GM23338 (cell line): Measurements from ENCODE around the gene ADAMTS18. TPM values are rescaled to one million over a fixed set of nuclear protein-coding genes. Genes with fewer than 3 reads are reported as not detected.

Source experiments
- ATAC-seq: fragments of 200-7000 bp; cut with Tn5 transposase; 3 replicates; pipeline ENCODE4 v1.9.1; 2020
- DNase-seq: peaks from one replicate; pipeline ENCODE4 v3.0.0-alpha.2; 2015; ENCODE audit warnings: low spot score
- H2AFZ ChIP-seq: fragments of 200-600 bp; sonication (generic); 2 replicates; pipeline ENCODE4 v1.8.0; 2016; ENCODE audit warnings: antibody characterized with exemption, mild to moderate bottlenecking, moderate library complexity
- H3F3A ChIP-seq: fragments of 200-600 bp; sonication (generic); replicated peaks from 2 replicates; pipeline ENCODE4 v1.8.0; 2017; ENCODE audit warnings: antibody characterized with exemption, mixed run types, low read depth
- H3K27ac ChIP-seq: fragments of 200-600 bp; sonication (generic); 2 replicates; pipeline ENCODE4 v1.6.1; 2016; ENCODE audit warnings: low read depth
- H3K27me3 ChIP-seq: fragments of 200-600 bp; sonication (generic); 2 replicates; pipeline ENCODE4 v1.8.0; 2016; ENCODE audit warnings: mild to moderate bottlenecking, mixed run types, moderate library complexity; ENCODE audit not compliant: insufficient read depth
- H3K36me3 ChIP-seq: fragments of 200-600 bp; sonication (generic); 2 replicates; pipeline ENCODE4 v1.8.0; 2016; ENCODE audit warnings: mild to moderate bottlenecking; ENCODE audit not compliant: insufficient read depth
- H3K4me1 ChIP-seq: fragments of 200-600 bp; sonication (generic); 2 replicates; pipeline ENCODE4 v1.8.0; 2016; ENCODE audit warnings: mild to moderate bottlenecking, moderate library complexity; ENCODE audit not compliant: insufficient read depth
- H3K4me2 ChIP-seq: fragments of 200-600 bp; sonication (generic); 2 replicates; pipeline ENCODE4 v1.7.1; 2017; ENCODE audit warnings: mixed run types
- H3K4me3 ChIP-seq: fragments of 200-600 bp; sonication (generic); 2 replicates; pipeline ENCODE4 v1.6.1; 2016; ENCODE audit warnings: mixed run types
- H3K79me2 ChIP-seq: fragments of 200-600 bp; sonication (generic); replicated peaks from 2 replicates; pipeline ENCODE4 v1.8.0; 2017; ENCODE audit warnings: mild to moderate bottlenecking; ENCODE audit not compliant: insufficient read depth
- H3K9me2 ChIP-seq: fragments of 200-600 bp; sonication (generic); 2 replicates; pipeline ENCODE4 v1.8.0; 2017; ENCODE audit not compliant: insufficient read depth
- H4K20me1 ChIP-seq: fragments of 200-600 bp; sonication (generic); replicated peaks from 2 replicates; pipeline ENCODE4 v1.8.0; 2017; ENCODE audit warnings: mild to moderate bottlenecking; ENCODE audit not compliant: insufficient read depth
- H3K27ac Mint-ChIP-seq: 2 replicates; pipeline ENCODE4 v1.8.0; 2020; ENCODE audit warnings: inconsistent platforms, mild to moderate bottlenecking, moderate library complexity, mixed read lengths
- H3K27me3 Mint-ChIP-seq: 3 replicates; pipeline ENCODE4 v1.8.0; 2022; ENCODE audit warnings: low read depth, mild to moderate bottlenecking, moderate library complexity, mixed read lengths, inconsistent platforms; ENCODE audit not compliant: insufficient read depth, poor library complexity
- H3K36me3 Mint-ChIP-seq: 3 replicates; pipeline ENCODE4 v1.8.0; 2021; ENCODE audit warnings: low read depth, mild to moderate bottlenecking, inconsistent platforms, moderate library complexity, mixed read lengths
- H3K4me1 Mint-ChIP-seq: 3 replicates; pipeline ENCODE4 v1.8.0; 2020; ENCODE audit warnings: mild to moderate bottlenecking, inconsistent platforms, mixed read lengths
- H3K4me3 Mint-ChIP-seq: 3 replicates; pipeline ENCODE4 v1.8.0; 2021; ENCODE audit warnings: moderate library complexity, mild to moderate bottlenecking, inconsistent platforms, mixed read lengths
- H3K9me3 Mint-ChIP-seq: 3 replicates; pipeline ENCODE4 v1.8.0; 2020; ENCODE audit warnings: moderate library complexity, mild to moderate bottlenecking, inconsistent platforms, mixed read lengths
- CREB1 ChIP-seq: fragments of 250-450 bp; sonication (Bioruptor Pico); IDR thresholded peaks from 2 replicates; pipeline ENCODE4 v1.5.0; 2020; ENCODE audit warnings: low read depth, mild to moderate bottlenecking, moderate library complexity
- CTCF ChIP-seq, 2 experiments: fragments of 200-600 bp in 1 of 2; sonication (generic) in 1 of 2; conservative IDR thresholded peaks; 2 replicates each; pipeline versions ENCODE4 v1.5.1 to v1.6.1; 2016 to 2017; ENCODE audit warnings: antibody characterized with exemption in 2 of 2, low read depth in 2 of 2, mild to moderate bottlenecking in 2 of 2, moderate library complexity in 1 of 2
- ETS1 ChIP-seq: IDR thresholded peaks from 2 replicates; pipeline ENCODE4 v1.6.1; 2016; ENCODE audit warnings: antibody characterized with exemption
- EZH2 ChIP-seq: fragments of 200-600 bp; sonication (generic); IDR thresholded peaks from one replicate; pipeline ENCODE4 v1.8.0; 2017; ENCODE audit warnings: antibody characterized with exemption, mild to moderate bottlenecking, low read depth; ENCODE audit not compliant: unreplicated experiment
- EZH2phosphoT487 ChIP-seq: fragments of 200-600 bp; sonication (generic); IDR thresholded peaks from one replicate; pipeline ENCODE4 v1.8.1; 2018; ENCODE audit warnings: antibody characterized with exemption; ENCODE audit not compliant: unreplicated experiment
- JUNB ChIP-seq: IDR thresholded peaks from one replicate; pipeline ENCODE4 v1.6.1; 2016; ENCODE audit warnings: antibody characterized with exemption; ENCODE audit not compliant: unreplicated experiment
- NANOG ChIP-seq: IDR thresholded peaks from 2 replicates; pipeline ENCODE4 v1.6.1; 2016; ENCODE audit warnings: antibody characterized with exemption, borderline replicate concordance
- POLR2AphosphoS5 ChIP-seq: IDR thresholded peaks from 2 replicates; pipeline ENCODE4 v1.6.1; 2016; ENCODE audit warnings: antibody characterized with exemption, low read depth
- REST ChIP-seq: IDR thresholded peaks from one replicate; pipeline ENCODE4 v1.6.1; 2018; ENCODE audit warnings: antibody characterized with exemption; ENCODE audit not compliant: unreplicated experiment
- STAT1 ChIP-seq: IDR thresholded peaks from one replicate; pipeline ENCODE4 v1.6.1; 2016; ENCODE audit warnings: antibody characterized with exemption; ENCODE audit not compliant: unreplicated experiment
- ZNF114 ChIP-seq: fragments of 250-450 bp; sonication (Bioruptor Pico); IDR thresholded peaks from 2 replicates; pipeline ENCODE4 v1.5.0; 2020; ENCODE audit warnings: mild to moderate bottlenecking, moderate library complexity
- polyA plus RNA-seq: library from polyadenylated mRNA; unstranded; fragments of >200 nt; fragmentation: Nextera tagmentation; extraction: Ambion mirVana; gene quantifications from 2 replicates; pipeline ENCODE4 v1.2.1, GENCODE V29; 2016
- total RNA-seq: library from RNA; depleted of rRNA; stranded (reverse); fragments of >200 nt; shearing (Covaris generic); gene quantifications from 2 replicates; pipeline ENCODE4 v1.2.3, GENCODE V29; 2014
- TF ChIP-seq, protein P1 (sequence below): fragments of 250-450 bp; sonication (Bioruptor Pico); IDR thresholded peaks from 2 replicates; pipeline ENCODE4 v1.5.0; 2020; ENCODE audit warnings: mild to moderate bottlenecking, moderate library complexity

The ADAMTS18 gene
- total and polyA plus RNA-seq, 2 experiments from 2014 or later, result 0.15 to 0.90 TPM

DNA sequence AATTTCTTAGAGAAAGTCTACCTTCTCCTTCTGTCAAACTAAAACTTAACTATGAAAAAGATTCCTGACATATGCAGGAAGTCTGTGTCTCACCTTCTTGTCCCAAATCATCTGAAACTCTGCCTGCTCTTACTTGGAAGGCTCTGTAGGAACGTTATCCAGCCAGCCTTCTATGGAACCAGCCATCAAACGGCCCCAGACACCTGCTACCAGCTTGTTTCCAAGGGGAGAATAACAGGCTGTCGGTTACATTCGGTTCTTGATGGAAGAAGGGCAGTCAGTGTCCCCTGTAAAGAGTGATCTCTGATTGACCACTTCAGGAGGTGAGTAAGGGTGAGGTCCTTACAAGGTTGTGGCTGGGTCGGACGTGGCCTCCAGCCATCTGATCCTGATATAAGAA, 1.7 kb downstream of the ADAMTS18 start (continued):
- TF ChIP-seq, protein P1, sequence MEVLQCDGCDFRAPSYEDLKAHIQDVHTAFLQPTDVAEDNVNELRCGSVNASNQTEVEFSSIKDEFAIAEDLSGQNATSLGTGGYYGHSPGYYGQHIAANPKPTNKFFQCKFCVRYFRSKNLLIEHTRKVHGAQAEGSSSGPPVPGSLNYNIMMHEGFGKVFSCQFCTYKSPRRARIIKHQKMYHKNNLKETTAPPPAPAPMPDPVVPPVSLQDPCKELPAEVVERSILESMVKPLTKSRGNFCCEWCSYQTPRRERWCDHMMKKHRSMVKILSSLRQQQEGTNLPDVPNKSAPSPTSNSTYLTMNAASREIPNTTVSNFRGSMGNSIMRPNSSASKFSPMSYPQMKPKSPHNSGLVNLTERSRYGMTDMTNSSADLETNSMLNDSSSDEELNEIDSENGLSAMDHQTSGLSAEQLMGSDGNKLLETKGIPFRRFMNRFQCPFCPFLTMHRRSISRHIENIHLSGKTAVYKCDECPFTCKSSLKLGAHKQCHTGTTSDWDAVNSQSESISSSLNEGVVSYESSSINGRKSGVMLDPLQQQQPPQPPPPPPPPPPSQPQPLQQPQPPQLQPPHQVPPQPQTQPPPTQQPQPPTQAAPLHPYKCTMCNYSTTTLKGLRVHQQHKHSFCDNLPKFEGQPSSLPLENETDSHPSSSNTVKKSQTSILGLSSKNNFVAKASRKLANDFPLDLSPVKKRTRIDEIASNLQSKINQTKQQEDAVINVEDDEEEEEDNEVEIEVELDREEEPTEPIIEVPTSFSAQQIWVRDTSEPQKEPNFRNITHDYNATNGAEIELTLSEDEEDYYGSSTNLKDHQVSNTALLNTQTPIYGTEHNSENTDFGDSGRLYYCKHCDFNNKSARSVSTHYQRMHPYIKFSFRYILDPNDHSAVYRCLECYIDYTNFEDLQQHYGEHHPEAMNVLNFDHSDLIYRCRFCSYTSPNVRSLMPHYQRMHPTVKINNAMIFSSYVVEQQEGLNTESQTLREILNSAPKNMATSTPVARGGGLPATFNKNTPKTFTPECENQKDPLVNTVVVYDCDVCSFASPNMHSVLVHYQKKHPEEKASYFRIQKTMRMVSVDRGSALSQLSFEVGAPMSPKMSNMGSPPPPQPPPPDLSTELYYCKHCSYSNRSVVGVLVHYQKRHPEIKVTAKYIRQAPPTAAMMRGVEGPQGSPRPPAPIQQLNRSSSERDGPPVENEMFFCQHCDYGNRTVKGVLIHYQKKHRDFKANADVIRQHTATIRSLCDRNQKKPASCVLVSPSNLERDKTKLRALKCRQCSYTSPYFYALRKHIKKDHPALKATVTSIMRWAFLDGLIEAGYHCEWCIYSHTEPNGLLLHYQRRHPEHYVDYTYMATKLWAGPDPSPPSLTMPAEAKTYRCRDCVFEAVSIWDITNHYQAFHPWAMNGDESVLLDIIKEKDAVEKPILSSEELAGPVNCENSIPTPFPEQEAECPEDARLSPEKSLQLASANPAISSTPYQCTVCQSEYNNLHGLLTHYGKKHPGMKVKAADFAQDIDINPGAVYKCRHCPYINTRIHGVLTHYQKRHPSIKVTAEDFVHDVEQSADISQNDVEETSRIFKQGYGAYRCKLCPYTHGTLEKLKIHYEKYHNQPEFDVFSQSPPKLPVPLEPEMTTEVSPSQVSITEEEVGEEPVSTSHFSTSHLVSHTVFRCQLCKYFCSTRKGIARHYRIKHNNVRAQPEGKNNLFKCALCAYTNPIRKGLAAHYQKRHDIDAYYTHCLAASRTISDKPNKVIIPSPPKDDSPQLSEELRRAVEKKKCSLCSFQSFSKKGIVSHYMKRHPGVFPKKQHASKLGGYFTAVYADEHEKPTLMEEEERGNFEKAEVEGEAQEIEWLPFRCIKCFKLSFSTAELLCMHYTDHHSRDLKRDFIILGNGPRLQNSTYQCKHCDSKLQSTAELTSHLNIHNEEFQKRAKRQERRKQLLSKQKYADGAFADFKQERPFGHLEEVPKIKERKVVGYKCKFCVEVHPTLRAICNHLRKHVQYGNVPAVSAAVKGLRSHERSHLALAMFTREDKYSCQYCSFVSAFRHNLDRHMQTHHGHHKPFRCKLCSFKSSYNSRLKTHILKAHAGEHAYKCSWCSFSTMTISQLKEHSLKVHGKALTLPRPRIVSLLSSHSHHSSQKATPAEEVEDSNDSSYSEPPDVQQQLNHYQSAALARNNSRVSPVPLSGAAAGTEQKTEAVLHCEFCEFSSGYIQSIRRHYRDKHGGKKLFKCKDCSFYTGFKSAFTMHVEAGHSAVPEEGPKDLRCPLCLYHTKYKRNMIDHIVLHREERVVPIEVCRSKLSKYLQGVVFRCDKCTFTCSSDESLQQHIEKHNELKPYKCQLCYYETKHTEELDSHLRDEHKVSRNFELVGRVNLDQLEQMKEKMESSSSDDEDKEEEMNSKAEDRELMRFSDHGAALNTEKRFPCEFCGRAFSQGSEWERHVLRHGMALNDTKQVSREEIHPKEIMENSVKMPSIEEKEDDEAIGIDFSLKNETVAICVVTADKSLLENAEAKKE, result no peak
- no peak for TF ChIP-seq JUNB
- TF ChIP-seq ETS1, result no peak
- no peak for TF ChIP-seq EZH2phosphoT487
- no peak for TF ChIP-seq STAT1
- TF ChIP-seq CREB1 (CRISPR knock-in tag), result no peak
- no peak for TF ChIP-seq ZNF114 (CRISPR knock-in tag)
- TF ChIP-seq EZH2, result no peak

DNA sequence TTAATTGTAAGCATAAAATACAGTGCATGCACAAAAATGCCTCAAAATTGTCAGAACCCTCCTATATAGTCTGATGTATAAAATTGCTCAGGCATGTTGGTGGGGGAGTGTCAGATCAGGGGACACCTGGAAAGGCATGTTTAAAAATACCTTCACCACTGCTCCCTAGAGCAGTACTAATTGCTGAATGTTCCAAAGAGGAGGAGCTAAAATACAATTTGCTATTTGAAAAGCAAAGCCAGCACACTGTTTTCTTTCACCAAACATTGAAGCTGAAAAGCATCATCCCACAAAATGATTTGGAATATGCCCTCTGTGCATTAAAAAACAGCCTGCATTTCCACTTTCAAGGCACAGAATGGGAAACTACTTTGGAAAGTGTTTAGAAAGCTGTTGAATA, 2.6 kb downstream of the ADAMTS18 start:
- Histone ChIP-seq H4K20me1 (no peaks in the 10 kb centered on the region), H3K9me2 (no peaks in the 10 kb centered on the region), H3K4me1 (peaks cover 16% of the 10 kb centered on the region), H3K79me2 (no peaks in the 10 kb centered on the region), H3K36me3 (no peaks in the 10 kb centered on the region), H3K27me3 (peaks cover 52% of the 10 kb centered on the region), H2AFZ (no peak overlapping the region), H3F3A (0 out of 2 replicates have a peak, but pooled peaks cover 5% of the 10 kb centered on the region), H3K4me2 (no peak overlapping the region), H3K4me3 (no peak overlapping the region), H3K27ac (no peak overlapping the region)
- Mint-ChIP-seq H3K9me3 (no peaks in the 10 kb centered on the region), H3K27ac (no peak overlapping the region), H3K4me1 (peaks cover 7% of the 10 kb centered on the region), H3K4me3 (no peak overlapping the region), H3K36me3 (no peaks in the 10 kb centered on the region), H3K27me3 (peaks cover 31% of the 10 kb centered on the region)
- ATAC-seq (no peak), DNase-seq (no peak)
- TF ChIP-seq NANOG (no peak), EZH2 (no peak), CTCF (conservative IDR thresholded peaks at IDR 0.05; ENCODE audit: low read depth in 2 of 2) (no peak), CREB1 (CRISPR knock-in tag) (no peak), ZNF114 (CRISPR knock-in tag) (no peak), REST (no peak), POLR2AphosphoS5 (no peak), ETS1 (no peak)
